ENCODE data around the gene TNF.
"Not testable (repeated sequence)": the region's sequence is repeated elsewhere in the genome, so short reads cannot be mapped to it uniquely, and the experiment has no call there.

Gene TNF

DNA sequence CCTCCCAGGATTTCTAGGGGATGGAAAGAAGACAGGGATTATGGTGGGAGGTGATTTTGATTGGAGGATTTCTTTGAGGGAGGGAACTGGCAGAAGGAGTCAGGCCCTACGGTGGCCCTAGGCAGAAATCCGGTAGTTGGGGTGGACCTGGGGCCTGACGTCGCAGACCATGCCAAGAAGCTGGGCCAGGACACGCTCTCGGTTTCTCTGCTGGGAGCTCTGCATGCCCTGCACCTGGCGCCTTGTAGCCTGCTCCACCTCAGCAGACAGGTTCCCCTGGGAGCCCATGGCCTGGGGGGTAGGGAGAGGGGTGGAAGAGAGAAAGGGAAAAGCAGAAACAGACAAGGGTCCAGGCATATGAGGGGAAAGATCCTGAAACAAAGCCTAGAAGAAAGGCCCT is 30.1 kb upstream of the TNF start:
- DNase-seq: no peak

DNA sequence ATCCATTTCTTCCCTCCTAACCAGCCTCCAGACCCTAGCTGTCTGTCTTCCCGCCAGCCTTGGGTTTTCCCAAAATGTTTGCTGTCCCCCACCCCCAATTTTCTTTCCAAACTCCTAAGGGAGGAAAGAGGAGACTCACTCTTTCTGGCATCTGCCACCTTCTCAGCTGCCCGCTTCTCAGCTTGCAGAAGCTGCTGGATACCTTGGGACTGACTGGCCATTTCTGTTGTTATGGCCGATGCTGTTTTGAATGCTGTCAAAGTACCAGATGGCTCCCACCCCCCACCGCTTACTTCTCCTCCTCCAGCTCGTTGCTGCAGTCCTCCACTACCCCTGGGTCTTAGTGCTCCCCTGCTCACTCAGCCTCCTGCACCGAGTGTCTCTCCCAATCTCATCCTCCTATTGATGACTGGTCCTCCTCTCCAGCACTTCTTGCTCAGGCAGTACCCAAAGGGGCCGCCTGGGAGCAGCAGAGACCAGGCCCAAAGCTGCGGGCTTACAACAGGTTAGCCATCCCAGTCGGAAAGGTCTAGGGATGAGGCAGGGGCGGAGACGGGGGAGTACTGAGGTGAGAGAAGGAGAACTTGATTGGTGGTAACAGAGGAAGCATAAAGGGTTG is 28.9 kb upstream of the TNF start, which contains the start of gene ATP6V1G2:
Gene ATP6V1G2 (minus strand): TSS at position 270 of the 619 bp plus-strand sequence. CDS start 49 bp downstream, at position 221.
- DNase-seq: peak; percentile 98

DNA sequence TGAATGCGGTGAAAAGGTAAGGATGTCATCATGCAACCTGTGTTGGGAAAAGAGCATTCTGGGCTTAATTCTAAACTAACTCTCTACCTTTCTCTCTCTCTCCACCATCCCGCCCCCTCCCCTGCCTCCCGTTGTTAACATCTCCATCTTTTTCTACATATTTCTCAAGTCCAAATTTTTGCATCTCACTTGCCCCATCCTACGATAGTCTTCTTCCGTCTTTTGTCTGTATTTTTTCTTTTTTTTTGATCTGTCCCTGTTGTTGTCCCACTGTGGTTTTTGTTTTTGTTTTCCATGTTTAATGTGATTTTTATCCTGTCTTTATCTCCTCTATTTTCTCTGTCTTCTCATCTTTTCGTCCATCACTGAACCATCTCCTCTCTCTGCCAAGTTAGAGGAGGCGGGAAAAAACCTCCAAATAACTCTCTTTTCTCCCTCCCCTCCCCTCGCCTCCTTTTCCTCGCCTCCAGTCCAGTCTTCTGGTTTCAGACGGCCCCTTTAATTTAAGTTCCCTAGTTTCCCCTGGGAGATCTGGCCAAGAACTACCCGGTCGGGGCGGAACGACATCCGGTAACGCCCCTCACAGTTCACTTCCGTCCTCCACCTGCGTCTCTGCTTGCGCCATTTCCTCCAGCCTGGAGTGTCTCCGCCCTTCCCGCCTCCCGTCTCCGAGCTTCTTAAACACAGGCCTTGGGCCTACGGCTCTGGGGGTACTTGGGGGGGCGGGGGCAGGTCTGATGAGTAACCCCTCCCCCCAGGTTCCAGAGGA is 28.2 kb upstream of the TNF start, which contains the start of gene NFKBIL1:
Gene NFKBIL1 (plus strand): TSS at position 651 of the 769 bp plus-strand sequence. CDS start 87 bp downstream, at position 738.
- DNase-seq: peak; percentile 98

DNA sequence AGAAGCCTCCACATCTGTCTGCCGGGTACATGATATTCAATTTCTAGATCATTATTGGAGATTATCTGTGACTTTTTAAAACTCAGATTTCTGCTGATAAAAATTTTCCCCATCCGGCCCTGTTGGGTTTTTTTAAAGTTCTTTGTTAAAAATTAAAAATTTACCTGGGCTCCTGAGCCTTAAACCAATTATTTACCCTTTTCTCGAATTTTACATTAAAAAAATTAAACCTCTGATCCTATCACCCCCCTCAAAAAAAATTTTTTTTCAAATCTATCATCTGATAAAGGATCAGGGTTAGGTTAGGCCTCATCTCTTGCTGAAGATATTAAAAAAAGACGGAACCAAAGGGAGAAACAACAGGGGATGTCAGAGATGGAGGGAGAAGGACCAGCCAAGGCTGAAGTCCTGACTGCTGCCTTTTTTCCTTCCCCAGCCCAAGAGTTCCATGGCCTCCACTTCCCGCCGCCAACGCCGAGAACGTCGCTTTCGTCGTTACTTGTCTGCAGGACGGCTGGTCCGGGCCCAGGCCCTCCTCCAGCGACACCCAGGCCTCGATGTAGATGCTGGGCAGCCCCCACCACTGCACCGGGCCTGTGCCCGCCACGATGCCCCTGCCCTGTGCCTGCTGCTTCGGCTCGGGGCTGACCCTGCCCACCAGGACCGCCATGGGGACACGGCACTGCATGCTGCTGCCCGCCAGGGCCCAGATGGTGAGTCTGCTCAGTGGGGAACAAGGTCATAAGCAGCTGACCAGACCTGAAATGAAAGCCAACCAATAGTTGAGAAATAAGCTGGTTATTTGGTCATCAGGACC is 27.4 kb upstream of the TNF start:
- DNase-seq: no peak

DNA sequence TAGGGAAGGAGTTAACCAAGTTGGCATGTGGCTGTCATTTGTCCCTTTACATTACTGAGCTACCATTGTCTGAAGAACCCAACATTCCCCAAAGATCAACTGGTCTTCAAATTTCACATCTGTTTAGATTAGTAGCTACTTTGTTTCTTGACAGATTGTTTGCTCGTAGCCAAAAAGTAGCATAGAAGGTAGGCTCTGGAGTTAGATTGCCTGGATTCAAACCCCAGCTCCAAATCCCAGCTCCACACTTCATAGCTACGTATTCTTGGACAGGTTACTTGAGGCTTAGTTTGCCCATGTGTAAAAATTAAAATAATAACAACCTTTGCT is 26.9 kb upstream of the TNF start:
- no peak for DNase-seq

DNA sequence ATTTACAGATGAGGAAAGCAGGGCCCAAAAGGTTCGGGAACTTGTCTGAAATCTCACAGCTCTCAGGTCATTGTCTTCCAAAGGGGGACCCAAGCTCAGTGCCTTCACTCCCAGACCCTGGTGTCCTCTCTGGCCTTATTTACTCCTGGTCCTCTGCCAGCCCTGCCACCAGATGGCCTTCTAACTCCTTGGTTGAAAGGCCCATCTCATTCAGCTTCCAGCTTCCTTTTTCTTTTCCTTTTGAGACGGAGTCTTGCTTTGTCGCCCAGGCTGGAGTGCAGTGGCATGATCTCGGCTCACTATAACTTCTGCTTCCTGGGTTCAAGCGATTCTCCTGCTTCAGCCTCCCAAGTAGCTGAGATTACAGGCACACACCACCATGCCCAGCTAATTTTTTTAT is 24.0 kb upstream of the TNF start:
- DNase-seq: not testable (repeated sequence)

DNA sequence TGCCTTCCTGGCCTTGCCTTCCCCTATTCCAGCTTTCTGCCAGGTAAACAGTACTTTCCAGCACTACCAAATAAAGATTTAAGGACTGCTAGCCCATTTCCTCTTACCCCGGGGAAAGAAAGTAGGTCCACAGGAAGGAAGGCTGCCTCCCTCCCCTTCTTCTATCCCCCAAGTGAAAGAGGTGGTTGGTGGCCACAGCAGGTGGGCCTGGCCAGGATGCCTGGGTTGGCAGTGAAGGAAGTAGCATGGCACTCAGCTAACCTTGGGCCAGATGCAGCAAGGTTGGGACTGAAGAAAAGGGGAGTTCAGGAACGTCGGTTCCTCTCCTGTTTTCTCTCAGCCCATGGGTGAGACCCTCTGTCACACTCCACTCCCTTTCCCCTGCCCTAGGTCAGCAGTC is 19.1 kb upstream of the TNF start:
- DNase-seq: no peak

DNA sequence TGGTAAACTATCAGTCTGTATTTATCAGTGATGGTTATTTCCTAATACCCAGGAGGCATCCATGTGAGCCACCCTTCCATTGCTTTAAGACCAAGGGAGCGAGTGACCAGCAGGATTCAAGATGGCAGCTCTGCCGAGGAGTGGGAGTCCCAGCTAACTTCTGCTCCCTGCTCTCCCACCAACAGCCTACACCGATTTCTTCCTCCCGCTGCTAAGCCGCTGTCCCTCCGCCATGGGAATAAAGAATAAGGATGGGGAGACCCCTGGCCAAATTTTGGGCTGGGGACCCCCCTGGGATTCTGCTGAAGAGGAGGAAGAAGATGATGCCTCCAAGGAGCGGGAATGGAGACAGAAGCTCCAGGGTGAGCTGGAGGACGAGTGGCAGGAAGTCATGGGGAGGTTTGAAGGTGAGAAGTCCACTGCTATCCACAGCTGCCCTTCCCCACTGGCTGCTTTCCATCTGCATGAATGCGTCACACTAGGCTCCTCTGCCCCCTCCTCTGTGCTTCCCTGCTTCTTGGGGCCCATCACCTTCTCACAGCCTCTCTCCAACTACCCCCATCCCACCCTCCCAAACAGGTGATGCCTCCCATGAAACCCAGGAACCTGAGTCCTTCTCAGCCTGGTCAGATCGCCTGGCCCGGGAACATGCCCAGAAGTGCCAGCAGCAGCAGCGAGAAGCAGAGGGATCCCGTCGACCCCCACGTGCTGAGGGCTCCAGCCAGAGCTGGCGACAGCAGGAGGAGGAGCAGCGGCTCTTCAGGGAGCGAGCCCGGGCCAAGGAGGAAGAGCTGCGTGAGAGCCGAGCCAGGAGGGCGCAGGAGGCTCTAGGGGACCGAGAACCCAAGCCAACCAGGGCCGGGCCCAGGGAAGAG is 17.7 kb upstream of the TNF start:
- DNase-seq: no peak

DNA sequence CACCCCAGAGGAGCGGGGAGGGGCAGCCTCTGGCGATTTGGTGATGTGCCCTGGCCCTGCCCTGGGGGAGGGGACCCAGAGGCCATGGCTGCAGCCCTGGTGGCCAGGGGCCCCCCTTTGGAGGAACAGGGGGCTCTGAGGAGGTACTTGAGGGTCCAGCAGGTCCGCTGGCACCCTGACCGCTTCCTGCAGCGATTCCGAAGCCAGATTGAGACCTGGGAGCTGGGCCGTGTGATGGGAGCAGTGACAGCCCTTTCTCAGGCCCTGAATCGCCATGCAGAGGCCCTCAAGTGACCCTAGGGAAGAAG is 17.1 kb upstream of the TNF start:
- no peak for DNase-seq

DNA sequence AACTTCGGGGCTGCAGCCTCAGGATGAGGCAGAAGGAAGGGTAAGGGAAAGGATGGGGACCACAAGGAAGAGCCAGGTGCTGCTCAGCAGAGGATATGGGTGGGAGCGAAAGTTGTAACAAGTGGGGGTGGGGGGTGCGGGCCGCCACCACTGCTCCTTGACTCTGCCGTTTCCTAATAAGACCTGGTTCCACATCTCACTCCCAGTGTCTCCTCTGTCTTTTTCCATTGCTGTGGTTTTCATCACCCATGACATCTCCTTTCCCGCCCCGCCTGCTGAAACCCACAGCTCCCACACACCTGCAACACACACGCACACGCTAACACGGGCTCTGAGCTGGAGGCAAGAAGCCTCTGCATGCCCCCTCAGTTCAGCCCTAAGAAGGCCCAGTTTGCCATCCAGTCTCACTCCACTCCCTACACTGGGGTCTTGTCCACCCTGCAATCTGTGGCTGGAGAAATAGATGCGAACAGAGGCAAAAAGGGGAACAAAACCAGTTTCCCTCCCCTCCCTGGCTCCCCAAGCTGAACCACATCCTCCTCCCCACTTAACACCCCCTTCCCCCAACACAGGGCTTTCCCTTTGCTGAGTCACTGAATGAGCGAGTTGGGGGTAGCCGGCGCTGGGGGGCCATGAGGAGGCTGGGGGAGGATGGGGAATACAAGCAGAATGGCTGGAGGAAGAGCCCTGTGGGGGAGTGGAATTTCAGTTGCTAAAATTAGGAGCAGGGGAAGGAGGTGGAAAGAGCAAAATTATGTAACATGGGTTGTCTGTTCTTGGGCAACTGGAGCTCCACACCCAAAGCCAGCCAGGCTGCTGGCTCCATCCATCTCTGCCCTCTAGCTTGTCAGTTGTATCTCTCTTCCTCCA is 16.5 kb upstream of the TNF start:
- DNase-seq: no peak

DNA sequence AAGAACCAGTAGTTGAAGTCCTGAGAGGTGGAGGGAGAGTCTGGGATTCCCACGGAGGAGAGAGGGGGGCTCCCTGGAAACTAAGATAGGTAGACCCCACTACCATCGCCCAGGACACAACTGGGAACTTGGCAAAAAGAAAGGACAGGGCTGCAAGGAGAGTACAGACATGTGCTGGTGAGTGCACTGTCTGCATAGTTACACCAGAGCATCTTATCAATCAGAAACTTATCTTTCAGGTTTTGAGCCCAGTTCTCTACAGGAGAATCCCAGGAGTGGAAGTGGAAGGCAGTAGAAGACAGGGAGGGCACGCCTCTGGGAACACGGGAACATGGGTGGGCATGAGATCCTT is 15.8 kb upstream of the TNF start:
- no peak for DNase-seq

DNA sequence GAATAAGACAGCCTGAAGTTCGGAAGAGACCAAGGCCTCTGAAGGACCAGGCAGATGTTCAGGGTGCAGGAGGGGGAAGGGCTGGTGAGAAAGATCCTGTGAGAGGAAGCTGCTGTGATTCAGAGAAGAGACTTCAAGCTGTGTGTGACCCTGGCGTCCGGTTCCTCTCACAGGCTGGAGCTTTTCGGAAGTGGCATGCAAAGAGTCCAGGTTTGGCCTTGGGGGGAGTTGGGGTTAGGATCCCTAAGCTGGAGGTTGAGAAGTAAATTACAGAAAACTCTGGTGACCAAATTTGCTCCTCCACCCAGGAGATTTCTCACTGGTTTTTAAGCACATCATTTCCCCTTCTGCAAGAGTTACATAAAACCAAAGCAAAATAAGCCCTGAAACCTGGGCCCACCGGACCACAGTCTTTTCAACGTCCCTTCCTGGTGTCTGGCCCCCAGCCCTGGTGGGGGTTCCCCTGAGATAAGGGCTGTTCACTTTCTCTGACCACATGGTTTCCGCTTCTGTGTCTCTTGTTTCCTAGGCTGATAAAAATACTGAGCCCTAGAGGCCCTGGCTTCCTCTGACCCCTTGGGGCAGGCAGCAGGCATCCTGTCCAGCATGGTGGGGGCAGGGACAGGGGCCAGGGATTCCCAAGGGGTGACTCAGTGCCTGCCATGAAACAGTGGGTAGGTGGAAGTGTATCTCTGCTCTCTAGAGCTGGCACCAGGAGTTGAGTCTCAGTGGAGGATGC is 15.2 kb upstream of the TNF start:
- DNase-seq: no peak

DNA sequence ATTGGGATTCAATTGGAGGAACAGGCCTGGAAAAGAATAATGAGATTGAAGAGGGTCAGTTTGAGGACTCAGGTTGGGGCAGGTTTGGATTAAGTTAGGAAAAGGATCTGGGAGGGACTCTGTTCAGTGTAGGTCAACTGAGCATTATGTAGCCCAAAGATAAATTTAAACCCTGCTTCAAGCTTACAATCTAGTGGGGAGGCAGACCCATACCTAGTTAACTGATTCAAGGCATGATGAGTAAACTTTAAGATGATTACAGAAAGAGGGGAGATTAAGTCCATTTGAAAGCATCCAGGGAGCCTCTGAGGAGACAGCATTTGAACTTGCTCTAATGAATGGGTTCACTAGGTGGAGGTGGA is 14.7 kb upstream of the TNF start:
- DNase-seq: no peak

DNA sequence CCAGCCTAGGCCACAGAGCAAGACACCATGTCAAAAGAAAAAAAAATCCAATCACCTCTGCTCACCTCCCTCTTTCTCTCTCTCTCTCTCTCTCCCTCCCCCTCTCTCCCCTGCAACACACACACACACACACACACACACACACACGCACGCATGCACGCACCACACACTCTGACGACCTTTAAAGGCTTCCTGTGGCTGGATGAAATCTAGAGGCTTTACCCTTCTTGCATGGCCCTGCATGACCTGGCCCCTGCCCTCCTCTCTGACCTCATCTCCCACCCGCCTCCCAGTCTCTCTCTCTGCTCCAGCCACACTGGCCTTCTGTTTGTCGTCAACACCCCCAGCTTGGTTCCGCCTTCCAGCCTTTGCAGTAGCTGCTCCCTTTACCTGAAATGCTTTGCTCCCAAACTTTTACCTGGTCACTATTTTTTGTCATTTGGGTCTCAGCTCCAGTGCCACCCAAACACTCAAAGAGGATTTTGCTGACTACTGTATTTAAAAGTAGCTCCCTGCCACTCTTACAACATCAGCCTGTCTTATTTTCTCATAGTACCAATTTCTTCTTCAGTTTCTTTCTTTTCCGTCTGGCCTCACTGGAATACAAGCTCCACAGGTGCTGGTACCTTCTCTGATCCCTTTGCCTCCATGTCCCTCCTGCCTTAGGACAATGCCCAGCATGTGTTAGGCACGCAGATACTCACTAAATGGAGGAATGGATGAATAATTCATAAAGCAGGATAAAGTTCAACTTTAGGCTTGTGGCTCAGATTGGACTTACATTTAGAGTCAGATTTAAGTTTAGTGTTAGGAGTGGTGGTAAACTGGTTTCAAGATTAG is 7.6 kb upstream of the TNF start:
- no peak for DNase-seq

DNA sequence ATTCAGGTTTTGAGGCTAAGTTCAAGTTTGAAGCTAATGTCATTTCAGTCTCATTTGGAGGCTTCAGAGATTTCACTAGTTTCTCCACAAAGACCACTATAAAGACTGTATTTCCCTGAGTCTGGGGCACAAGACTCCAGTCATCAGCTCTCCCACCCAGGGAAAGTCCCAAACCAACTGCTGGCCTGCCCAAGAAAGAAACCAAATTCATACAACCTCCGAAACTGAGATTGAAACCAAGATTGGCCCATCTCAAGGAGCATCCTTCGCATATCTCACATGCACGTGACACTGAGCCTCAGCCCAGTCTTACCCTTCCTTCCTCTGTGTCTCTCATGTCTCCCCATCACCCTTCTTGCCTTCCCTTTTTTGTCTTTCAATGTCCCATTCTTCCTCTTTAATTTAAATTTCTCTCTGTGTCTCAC is 6.8 kb upstream of the TNF start:
- no peak for DNase-seq

DNA sequence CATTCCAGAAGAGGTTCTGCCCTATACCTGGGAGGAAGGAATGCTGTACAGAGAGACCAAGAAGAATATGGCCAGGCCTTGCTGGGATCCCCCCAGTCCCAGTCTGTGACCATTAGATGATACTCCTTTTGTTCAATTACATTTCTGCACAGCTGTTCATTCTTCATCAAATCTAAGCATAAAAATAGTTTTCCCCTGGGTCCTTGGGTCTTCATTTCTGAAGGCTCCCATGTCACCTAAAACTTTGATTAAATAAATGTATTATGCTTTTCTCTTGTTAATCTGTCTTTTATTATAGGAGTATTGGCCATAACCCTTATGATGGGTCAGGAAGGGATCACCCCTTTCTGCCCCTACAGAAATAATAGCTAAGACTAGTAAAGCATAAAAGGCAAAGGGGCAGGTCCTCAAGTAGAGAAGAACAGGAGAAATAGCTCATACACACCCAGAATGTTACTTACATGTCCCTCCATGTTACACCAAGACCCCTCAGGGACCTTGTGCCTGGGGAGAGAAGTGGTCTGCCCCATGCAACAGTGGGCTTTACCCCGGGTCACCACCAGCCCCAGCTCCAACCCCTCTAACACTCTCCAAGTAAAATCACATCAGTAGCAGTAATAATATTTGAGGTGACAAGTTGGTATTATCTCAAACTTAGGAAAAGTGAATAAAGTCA is 5.4 kb upstream of the TNF start:
- no peak for DNase-seq

DNA sequence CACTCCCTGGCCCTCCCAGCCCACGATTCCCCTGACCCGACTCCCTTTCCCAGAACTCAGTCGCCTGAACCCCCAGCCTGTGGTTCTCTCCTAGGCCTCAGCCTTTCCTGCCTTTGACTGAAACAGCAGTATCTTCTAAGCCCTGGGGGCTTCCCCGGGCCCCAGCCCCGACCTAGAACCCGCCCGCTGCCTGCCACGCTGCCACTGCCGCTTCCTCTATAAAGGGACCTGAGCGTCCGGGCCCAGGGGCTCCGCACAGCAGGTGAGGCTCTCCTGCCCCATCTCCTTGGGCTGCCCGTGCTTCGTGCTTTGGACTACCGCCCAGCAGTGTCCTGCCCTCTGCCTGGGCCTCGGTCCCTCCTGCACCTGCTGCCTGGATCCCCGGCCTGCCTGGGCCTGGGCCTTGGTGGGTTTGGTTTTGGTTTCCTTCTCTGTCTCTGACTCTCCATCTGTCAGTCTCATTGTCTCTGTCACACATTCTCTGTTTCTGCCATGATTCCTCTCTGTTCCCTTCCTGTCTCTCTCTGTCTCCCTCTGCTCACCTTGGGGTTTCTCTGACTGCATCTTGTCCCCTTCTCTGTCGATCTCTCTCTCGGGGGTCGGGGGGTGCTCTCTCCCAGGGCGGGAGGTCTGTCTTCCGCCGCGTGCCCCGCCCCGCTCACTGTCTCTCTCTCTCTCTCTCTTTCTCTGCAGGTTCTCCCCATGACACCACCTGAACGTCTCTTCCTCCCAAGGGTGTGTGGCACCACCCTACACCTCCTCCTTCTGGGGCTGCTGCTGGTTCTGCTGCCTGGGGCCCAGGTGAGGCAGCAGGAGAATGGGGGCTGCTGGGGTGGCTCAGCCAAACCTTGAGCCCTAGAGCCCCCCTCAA is 3.1 kb upstream of the TNF start, which contains the start of gene LTA:
Gene LTA (plus strand): TSS at position 249 of the 871 bp plus-strand sequence. CDS start 454 bp downstream, at position 703.
- DNase-seq: no peak

DNA sequence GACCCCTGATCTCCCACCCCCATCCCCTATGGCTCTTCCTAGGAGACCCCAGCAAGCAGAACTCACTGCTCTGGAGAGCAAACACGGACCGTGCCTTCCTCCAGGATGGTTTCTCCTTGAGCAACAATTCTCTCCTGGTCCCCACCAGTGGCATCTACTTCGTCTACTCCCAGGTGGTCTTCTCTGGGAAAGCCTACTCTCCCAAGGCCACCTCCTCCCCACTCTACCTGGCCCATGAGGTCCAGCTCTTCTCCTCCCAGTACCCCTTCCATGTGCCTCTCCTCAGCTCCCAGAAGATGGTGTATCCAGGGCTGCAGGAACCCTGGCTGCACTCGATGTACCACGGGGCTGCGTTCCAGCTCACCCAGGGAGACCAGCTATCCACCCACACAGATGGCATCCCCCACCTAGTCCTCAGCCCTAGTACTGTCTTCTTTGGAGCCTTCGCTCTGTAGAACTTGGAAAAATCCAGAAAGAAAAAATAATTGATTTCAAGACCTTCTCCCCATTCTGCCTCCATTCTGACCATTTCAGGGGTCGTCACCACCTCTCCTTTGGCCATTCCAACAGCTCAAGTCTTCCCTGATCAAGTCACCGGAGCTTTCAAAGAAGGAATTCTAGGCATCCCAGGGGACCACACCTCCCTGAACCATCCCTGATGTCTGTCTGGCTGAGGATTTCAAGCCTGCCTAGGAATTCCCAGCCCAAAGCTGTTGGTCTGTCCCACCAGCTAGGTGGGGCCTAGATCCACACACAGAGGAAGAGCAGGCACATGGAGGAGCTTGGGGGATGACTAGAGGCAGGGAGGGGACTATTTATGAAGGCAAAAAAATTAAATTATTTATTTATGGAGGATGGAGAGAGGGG is 1.9 kb upstream of the TNF start:
- no peak for DNase-seq
